ENCODE data around the gene CAB39. TPM values are rescaled to one million over a fixed set of nuclear protein-coding genes. Genes with fewer than 3 reads are reported as not detected.

The CAB39 gene
- total RNA-seq, 2 donors from 2014 or later, result 32.3 to 34.5 TPM

GRCh38 chr2:230713331-230714135 is 891 bp downstream of the CAB39 start:
- TF ChIP-seq, protein P1, sequence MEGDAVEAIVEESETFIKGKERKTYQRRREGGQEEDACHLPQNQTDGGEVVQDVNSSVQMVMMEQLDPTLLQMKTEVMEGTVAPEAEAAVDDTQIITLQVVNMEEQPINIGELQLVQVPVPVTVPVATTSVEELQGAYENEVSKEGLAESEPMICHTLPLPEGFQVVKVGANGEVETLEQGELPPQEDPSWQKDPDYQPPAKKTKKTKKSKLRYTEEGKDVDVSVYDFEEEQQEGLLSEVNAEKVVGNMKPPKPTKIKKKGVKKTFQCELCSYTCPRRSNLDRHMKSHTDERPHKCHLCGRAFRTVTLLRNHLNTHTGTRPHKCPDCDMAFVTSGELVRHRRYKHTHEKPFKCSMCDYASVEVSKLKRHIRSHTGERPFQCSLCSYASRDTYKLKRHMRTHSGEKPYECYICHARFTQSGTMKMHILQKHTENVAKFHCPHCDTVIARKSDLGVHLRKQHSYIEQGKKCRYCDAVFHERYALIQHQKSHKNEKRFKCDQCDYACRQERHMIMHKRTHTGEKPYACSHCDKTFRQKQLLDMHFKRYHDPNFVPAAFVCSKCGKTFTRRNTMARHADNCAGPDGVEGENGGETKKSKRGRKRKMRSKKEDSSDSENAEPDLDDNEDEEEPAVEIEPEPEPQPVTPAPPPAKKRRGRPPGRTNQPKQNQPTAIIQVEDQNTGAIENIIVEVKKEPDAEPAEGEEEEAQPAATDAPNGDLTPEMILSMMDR (IDR thresholded peaks at IDR 0.05), result no peak
- TF ChIP-seq POLR2A (IDR thresholded peaks at IDR 0.05), result peak in 2 of 3 donors; percentile 40 to 41
- intact Hi-C loops (cut with DNase I), result no loop called here
- Histone ChIP-seq H3K27ac (peak overlapping the region; percentile 82 to 96 (median 94)), H3K9me3 (no peaks in the 10 kb centered on the region), H3K27me3 (no peaks in the 10 kb centered on the region), H3K4me1 (peaks cover 32% of the 10 kb centered on the region), H3K36me3 (replicated peaks in 1 of 2; ENCODE audit: insufficient read depth in 1 of 2, low read depth in 2 of 2) (no peaks in the 10 kb centered on the region), H3K4me3 (peak overlapping the region; percentile 72 to 94)
- 0% methylated on average over 17 to 62 of the region's 62 CpGs for WGBS, 2 donors
- DNase-seq (peak; percentile 38 to 68 (median 60)), ATAC-seq (peak; percentile 49)

GRCh38 chr2:230714136-230714480 is 1.5 kb downstream of the CAB39 start:
- peak overlapping the region; percentile 82 to 96 (median 94) for H3K27ac ChIP-seq
- WGBS, 2 donors, result 0 to 5% methylated on average over 4 of the region's 4 CpGs
- no peaks in the 10 kb centered on the region for H3K36me3 ChIP-seq (replicated peaks in 1 of 2; ENCODE audit: insufficient read depth in 1 of 2, low read depth in 2 of 2)
- TF ChIP-seq POLR2A (IDR thresholded peaks at IDR 0.05), result no peak
- TF ChIP-seq, protein P1 (IDR thresholded peaks at IDR 0.05), result no peak
- H3K27me3 ChIP-seq, result no peaks in the 10 kb centered on the region
- H3K4me1 ChIP-seq, result peaks cover 32% of the 10 kb centered on the region
- DNase-seq, result peak in 1 of 4 donors; percentile 18
- no peaks in the 10 kb centered on the region for H3K9me3 ChIP-seq
- intact Hi-C loops (cut with DNase I), result no loop called here
- peak overlapping the region; percentile 72 to 94 for H3K4me3 ChIP-seq
- no peak for ATAC-seq

- no peak for ATAC-seq
- no peaks in the 10 kb centered on the region for H3K9me3 ChIP-seq
- no peak for DNase-seq
- no peaks in the 10 kb centered on the region for H3K27me3 ChIP-seq
- H3K4me1 ChIP-seq, result peaks cover 32% of the 10 kb centered on the region
- no peak overlapping the region for H3K4me3 ChIP-seq
- no peaks in the 10 kb centered on the region for H3K36me3 ChIP-seq (replicated peaks in 1 of 2; ENCODE audit: insufficient read depth in 1 of 2, low read depth in 2 of 2)
- H3K27ac ChIP-seq, result peak overlapping the region in 1 of 4 donors; percentile 96
- TF ChIP-seq, protein P1 (IDR thresholded peaks at IDR 0.05), result no peak
- TF ChIP-seq POLR2A (IDR thresholded peaks at IDR 0.05), result no peak
- WGBS, 2 donors, result 57 to 78% methylated on average over 3 of the region's 3 CpGs
- intact Hi-C loops (cut with DNase I), result no loop called here
These were observed 2.6 kb downstream of the CAB39 start for GRCh38 chr2:230715201-230715600.

DNA sequence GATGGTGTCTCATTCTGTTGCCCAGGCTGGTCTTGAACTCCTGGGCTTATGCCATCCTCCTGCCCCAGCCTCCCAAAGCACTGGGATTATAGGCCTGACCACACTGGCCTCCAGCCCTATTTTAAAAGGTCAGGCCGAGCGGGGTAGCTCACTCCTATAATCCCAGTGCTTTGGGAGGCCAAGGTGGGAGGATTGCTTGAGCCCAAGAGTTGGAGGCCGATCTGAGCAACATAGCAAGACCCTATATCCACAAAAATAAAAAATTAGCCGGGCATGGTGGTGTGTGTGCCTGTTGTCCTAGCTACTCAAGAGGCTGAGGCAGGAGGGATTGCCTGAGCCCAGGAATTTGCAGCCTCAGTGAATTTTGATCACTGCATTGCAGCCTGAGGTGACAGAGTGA is 3.9 kb downstream of the CAB39 start:
- H3K4me1 ChIP-seq, result peaks cover 32% of the 10 kb centered on the region
- DNase-seq (no peak), ATAC-seq (no peak)
- TF ChIP-seq, protein P1 (IDR thresholded peaks at IDR 0.05), result no peak
- TF ChIP-seq POLR2A (IDR thresholded peaks at IDR 0.05), result no peak
- intact Hi-C loops (cut with DNase I), result no loop called here
- no peak overlapping the region for H3K27ac ChIP-seq
- no peaks in the 10 kb centered on the region for H3K9me3 ChIP-seq
- no peaks in the 10 kb centered on the region for H3K27me3 ChIP-seq
- no peaks in the 10 kb centered on the region for H3K36me3 ChIP-seq (replicated peaks in 1 of 2; ENCODE audit: insufficient read depth in 1 of 2, low read depth in 2 of 2)
- WGBS, 2 donors, result 93 to 98% methylated on average over 4 of the region's 4 CpGs
- no peak overlapping the region for H3K4me3 ChIP-seq

- Histone ChIP-seq H3K4me3 (no peak overlapping the region), H3K9me3 (no peaks in the 10 kb centered on the region), H3K27me3 (no peaks in the 10 kb centered on the region), H3K27ac (no peak overlapping the region), H3K4me1 (peaks cover 25% of the 10 kb centered on the region), H3K36me3 (replicated peaks in 1 of 2; ENCODE audit: insufficient read depth in 1 of 2, low read depth in 2 of 2) (no peaks in the 10 kb centered on the region)
- no peak for TF ChIP-seq POLR2A (IDR thresholded peaks at IDR 0.05)
- TF ChIP-seq, protein P1 (IDR thresholded peaks at IDR 0.05), result no peak
- ATAC-seq (no peak), DNase-seq (no peak)
- WGBS, 2 donors, result 68 to 77% methylated on average over 3 of the region's 3 CpGs
- intact Hi-C loops (cut with DNase I), result no loop called here
These were observed 5.0 kb downstream of the CAB39 start for GRCh38 chr2:230717600-230717999.
